ENCODE data around the gene CDK17. TPM values are rescaled to one million over a fixed set of nuclear protein-coding genes. Genes with fewer than 3 reads are reported as not detected.
A peak's percentile ranks its signal among the peaks of the same experiment; 100 is the strongest.

Gene CDK17
- total and polyA plus RNA-seq, 9 of the 15 experiments (the other 6 are each of a cell fraction or from before 2014, with no cell fraction given): 4.8 to 39.3 (median 21.6) TPM

- TF ChIP-seq FOXJ2 (tag; IDR thresholded peaks at IDR 0.05) (0 out of 2 replicates have a peak, but pooled peaks have one; percentile 33), GABPA (tag; conservative IDR thresholded peaks at IDR 0.05; ENCODE audit: low read depth) (peak; percentile 91), ZNF707 (CRISPR knock-in tag; conservative IDR thresholded peaks at IDR 0.05) (no peak), ZFP91 (CRISPR knock-in tag; IDR thresholded peaks at IDR 0.05) (no peak), TSC22D4 (tag; IDR thresholded peaks at IDR 0.05) (no peak), ZEB2 (IDR thresholded peaks at IDR 0.05) (no peak), NCOA4 (IDR thresholded peaks at IDR 0.05; ENCODE audit: partially characterized antibody) (no peak), POLR3A (IDR thresholded peaks at IDR 0.05; ENCODE audit: borderline replicate concordance, extremely low read depth, insufficient read depth, insufficient read length) (no peak), HCFC1 (IDR thresholded peaks at IDR 0.05; ENCODE audit: low read depth, low read length) (no peak), POLR2A (conservative IDR thresholded peaks at IDR 0.05) (no peak), FOXK2 (conservative IDR thresholded peaks at IDR 0.05 in 1 of 2, IDR thresholded peaks at IDR 0.05 in 1 of 2; ENCODE audit: low read depth in 2 of 2) (peak; percentile 97 to 99), ZNF764 (CRISPR knock-in tag; IDR thresholded peaks at IDR 0.05; ENCODE audit: low read depth) (no peak), SIN3A (IDR thresholded peaks at IDR 0.05; ENCODE audit: borderline replicate concordance in 2 of 2, control insufficient read depth in 1 of 2, low read depth in 2 of 2, low read length in 2 of 2) (no peak), STAT5B (CRISPR knock-in tag; IDR thresholded peaks at IDR 0.05) (no peak), ELK3 (CRISPR knock-in tag; IDR thresholded peaks at IDR 0.05) (no peak), FOXA1 (IDR thresholded peaks at IDR 0.05; ENCODE audit: borderline replicate concordance) (no peak), SIRT6 (IDR thresholded peaks at IDR 0.05; ENCODE audit: low read depth, low read length) (no peak), CHD2 (IDR thresholded peaks at IDR 0.05; ENCODE audit: low read depth, low read length) (no peak), POLR2H (tag; IDR thresholded peaks at IDR 0.05; ENCODE audit: low read depth) (0 out of 2 replicates have a peak, but pooled peaks have one; percentile 52), ZNF592 (IDR thresholded peaks at IDR 0.05) (peak; percentile 51; the same call in 1 of the 2 replicates), ZNF197 (CRISPR knock-in tag; IDR thresholded peaks at IDR 0.05; ENCODE audit: low read depth) (0 out of 2 replicates have a peak, but pooled peaks have one; percentile 56)
Measured at GRCh38 chr12:96401076-96401871, 1.0 kb upstream of the CDK17 start (continued).

Data from K562 (cell line).